K562 (cell line): Measurements from ENCODE around the gene DTX4.

Experiments used
- EZH2 ChIP-seq: IDR thresholded peaks from 2 replicates; pipeline ENCODE4 v1.6.1; 2012; ENCODE audit warnings: low read depth, mild to moderate bottlenecking, inconsistent platforms, low read length, borderline replicate concordance
- FOSL1 ChIP-seq: fragments of 200-800 bp; sonication (Bioruptor generic); conservative IDR thresholded peaks from 2 replicates; pipeline ENCODE4 v1.6.1; 2016; ENCODE audit warnings: missing genetic modification characterization, missing compliant biosample characterization
- ZNF24 ChIP-seq: fragments of 450-650 bp; IDR thresholded peaks from 2 replicates; pipeline ENCODE4 v1.6.1; 2016

DNA sequence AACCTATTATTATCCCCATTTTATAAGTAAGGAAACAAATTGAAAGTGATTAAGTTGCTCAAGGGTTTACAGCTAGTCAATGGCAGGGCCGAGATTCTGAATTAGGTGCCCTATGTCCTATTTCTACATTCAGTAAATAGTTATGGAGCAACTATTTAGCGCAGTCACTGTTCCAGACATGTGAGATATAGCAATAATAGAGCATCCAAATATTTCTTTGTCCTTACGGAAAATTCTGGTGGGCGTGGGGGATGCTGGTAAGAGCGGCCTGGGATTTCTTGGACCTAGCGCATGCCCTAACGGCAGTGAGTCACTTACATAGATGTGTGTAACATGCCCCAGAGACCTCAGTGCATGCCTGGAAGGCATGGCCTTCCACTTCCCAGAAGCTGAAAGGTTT, 4.4 kb downstream of the DTX4 start:
- TF ChIP-seq ZNF24 (no peak), FOSL1 (tag) (no peak), EZH2 (no peak)
